HEK293T (cell line): ENCODE data around the gene PLRG1.

Experiments
- BHLHE40 ChIP-seq: fragments of 450-650 bp; IDR thresholded peaks from 2 replicates; pipeline ENCODE4 v1.6.1; 2016; ENCODE audit warnings: mild to moderate bottlenecking, moderate library complexity, borderline replicate concordance
- CTBP1 ChIP-seq: fragments of 450-650 bp; IDR thresholded peaks from 2 replicates; pipeline ENCODE4 v1.6.1; 2016; ENCODE audit warnings: borderline replicate concordance
- ELF4 ChIP-seq: fragments of 450-650 bp; IDR thresholded peaks from 2 replicates; pipeline ENCODE4 v1.6.1; 2017; ENCODE audit warnings: antibody characterized with exemption
- FOXM1 ChIP-seq: fragments of 450-650 bp; IDR thresholded peaks from 2 replicates; pipeline ENCODE4 v1.6.1; 2017; ENCODE audit warnings: mild to moderate bottlenecking, borderline replicate concordance
- NFRKB ChIP-seq: fragments of 450-650 bp; IDR thresholded peaks from 2 replicates; pipeline ENCODE4 v1.6.1; 2016; ENCODE audit warnings: mild to moderate bottlenecking, moderate library complexity
- SP1 ChIP-seq: fragments of 450-650 bp; IDR thresholded peaks from 2 replicates; pipeline ENCODE4 v1.6.1; 2017
- SUZ12 ChIP-seq: fragments of 450-650 bp; IDR thresholded peaks from 2 replicates; pipeline ENCODE4 v1.6.1; 2016; ENCODE audit warnings: mild to moderate bottlenecking
- TARDBP ChIP-seq: fragments of 450-650 bp; IDR thresholded peaks from 2 replicates; pipeline ENCODE4 v1.6.1; 2016
- ZNF384 ChIP-seq: fragments of 450-650 bp; IDR thresholded peaks from 2 replicates; pipeline ENCODE4 v1.6.1; 2016
- TF ChIP-seq, protein P1 (sequence below): fragments of 450-650 bp; IDR thresholded peaks from 2 replicates; pipeline ENCODE4 v1.6.1; 2016

DNA sequence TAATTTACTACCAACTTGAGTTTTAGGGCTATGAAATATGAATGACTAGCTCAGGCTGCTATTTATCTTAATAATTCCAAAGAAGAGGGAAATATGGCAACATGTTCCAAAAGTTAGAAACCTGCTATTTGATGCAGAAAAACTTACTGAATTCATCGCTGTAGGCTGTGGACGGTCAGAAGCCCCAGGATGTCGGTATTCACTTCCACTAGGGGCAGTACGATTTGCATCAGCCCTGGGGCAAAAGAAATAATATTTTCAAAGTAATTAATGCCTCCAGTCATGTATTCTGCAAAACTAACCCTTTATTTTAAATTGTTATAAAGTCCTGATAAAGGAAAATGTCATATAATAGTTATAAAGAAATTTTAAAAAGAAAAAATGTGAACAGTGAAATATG is 4.5 kb downstream of the PLRG1 start:
- TF ChIP-seq TARDBP (no peak), SP1 (no peak), NFRKB (no peak), SUZ12 (no peak), FOXM1 (no peak), ZNF384 (no peak), ELF4 (no peak), BHLHE40 (no peak), CTBP1 (no peak)
- TF ChIP-seq, protein P1, sequence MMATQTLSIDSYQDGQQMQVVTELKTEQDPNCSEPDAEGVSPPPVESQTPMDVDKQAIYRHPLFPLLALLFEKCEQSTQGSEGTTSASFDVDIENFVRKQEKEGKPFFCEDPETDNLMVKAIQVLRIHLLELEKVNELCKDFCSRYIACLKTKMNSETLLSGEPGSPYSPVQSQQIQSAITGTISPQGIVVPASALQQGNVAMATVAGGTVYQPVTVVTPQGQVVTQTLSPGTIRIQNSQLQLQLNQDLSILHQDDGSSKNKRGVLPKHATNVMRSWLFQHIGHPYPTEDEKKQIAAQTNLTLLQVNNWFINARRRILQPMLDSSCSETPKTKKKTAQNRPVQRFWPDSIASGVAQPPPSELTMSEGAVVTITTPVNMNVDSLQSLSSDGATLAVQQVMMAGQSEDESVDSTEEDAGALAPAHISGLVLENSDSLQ: no peak
